Aorta (tissue), 5 donors: Measurements from ENCODE around the gene WDR20. TPM values are rescaled to one million over a fixed set of nuclear protein-coding genes. Genes with fewer than 3 reads are reported as not detected.

Experiments used
- ATAC-seq: fragments of 200-7000 bp; cut with Tn5 transposase; one replicate; pipeline ENCODE4 v1.9.1; 2022; ENCODE audit warnings: moderate library complexity; ENCODE audit not compliant: low FRiP score
- DNase-seq, 2 donors: peaks; one replicate each; pipeline ENCODE4 v3.0.0-alpha.2; 2020
- H3K27ac ChIP-seq, 2 donors: one replicate each; pipeline ENCODE4 v1.5.1; 2013; ENCODE audit warnings: low read length in 2 of 2, mild to moderate bottlenecking in 2 of 2, moderate library complexity in 2 of 2, control low read depth in 1 of 2, inconsistent platforms in 1 of 2, low read depth in 1 of 2
- H3K27me3 ChIP-seq, 2 donors: one replicate each; pipeline ENCODE4 v1.6.1; 2013; ENCODE audit warnings: control low read depth in 1 of 2, low read length in 1 of 2, mild to moderate bottlenecking in 1 of 2, moderate library complexity in 1 of 2; ENCODE audit not compliant: insufficient read depth in 2 of 2, control insufficient read depth in 1 of 2
- H3K36me3 ChIP-seq, 2 donors: one replicate each; pipeline ENCODE4 v1.6.1; 2013; ENCODE audit warnings: control low read depth in 1 of 2, low read length in 1 of 2, mild to moderate bottlenecking in 1 of 2; ENCODE audit not compliant: insufficient read depth in 2 of 2, control insufficient read depth in 1 of 2
- H3K4me1 ChIP-seq, 2 donors: one replicate each; pipeline ENCODE4 v1.6.1; 2013; ENCODE audit warnings: low read length in 2 of 2, control low read depth in 1 of 2, mild to moderate bottlenecking in 1 of 2, moderate library complexity in 1 of 2; ENCODE audit not compliant: insufficient read depth in 2 of 2, control insufficient read depth in 1 of 2
- H3K4me3 ChIP-seq, 2 donors: one replicate each; pipeline ENCODE4 v1.5.1; 2013; ENCODE audit warnings: low read length in 2 of 2, control low read depth in 1 of 2, mild to moderate bottlenecking in 1 of 2
- H3K9me3 ChIP-seq: one replicate; pipeline ENCODE4 v1.6.1; 2013; ENCODE audit warnings: mild to moderate bottlenecking, low read length; ENCODE audit not compliant: control insufficient read depth
- WGBS, 2 donors: extraction: QIAGEN DNeasy Blood & Tissue Kit; methylation state at CpG; one replicate each; pipeline ENCODE4 v1.1.7; 2013; 5-methylcytosine and 5-hydroxymethylcytosine counted together
- intact Hi-C, 2 donors: fragments of 100-400 bp; cut with DNase I; formaldehyde crosslinking; loops; one replicate each; pipeline versions ENCODE4 v1.14.2 to v1.15.0; 2022
- polyA plus RNA-seq, 2 donors: library from polyadenylated mRNA; stranded (reverse); fragments of 200-250 nt; gene quantifications; one replicate each; pipeline ENCODE4 v1.2.3, GENCODE V29; 2013
- total RNA-seq, 2 donors: library from RNA; stranded (reverse); fragmentation: NEBNext Ultra II Directional; extraction: Animal tissue kit (Norgen Biotek cat#: 25700); gene quantifications; one replicate each; pipeline ENCODE4 v1.2.1, GENCODE V29; 2021
- donor health status: healthy with polysubstance abuse.
- donor health status: Bipolar disorder and iron deficiency.
- donor health status: DM: no; HTN: no; CAD: no.
- donor health status: DM: no; HTN: no; CAD: no.
- donor health status: DM: yes; HTN: yes; CAD: no.

The WDR20 gene
- total and polyA plus RNA-seq, 4 donors: 6.6 to 35.0 (median 21.3) TPM

DNA sequence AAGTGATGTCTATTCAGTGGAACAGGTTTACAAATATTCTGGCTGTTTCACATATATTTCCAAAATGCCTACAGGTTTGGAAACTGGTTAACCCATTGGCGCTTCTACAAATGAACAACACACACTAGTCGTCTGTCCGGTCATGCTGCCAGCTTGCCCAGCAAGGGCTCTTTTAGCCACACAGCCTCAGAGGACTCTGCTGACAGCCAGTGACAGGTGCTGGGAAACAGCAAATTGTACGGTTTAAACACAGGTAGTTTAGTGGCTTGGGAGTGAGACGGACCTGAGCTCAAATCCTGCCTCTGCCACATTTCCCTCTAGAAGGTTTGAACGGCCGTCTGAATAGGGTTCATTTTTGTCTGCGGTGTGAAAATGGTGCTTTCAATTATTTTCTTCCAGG is 111.5 kb downstream of the WDR20 start:
- intact Hi-C loops: no loop called here

DNA sequence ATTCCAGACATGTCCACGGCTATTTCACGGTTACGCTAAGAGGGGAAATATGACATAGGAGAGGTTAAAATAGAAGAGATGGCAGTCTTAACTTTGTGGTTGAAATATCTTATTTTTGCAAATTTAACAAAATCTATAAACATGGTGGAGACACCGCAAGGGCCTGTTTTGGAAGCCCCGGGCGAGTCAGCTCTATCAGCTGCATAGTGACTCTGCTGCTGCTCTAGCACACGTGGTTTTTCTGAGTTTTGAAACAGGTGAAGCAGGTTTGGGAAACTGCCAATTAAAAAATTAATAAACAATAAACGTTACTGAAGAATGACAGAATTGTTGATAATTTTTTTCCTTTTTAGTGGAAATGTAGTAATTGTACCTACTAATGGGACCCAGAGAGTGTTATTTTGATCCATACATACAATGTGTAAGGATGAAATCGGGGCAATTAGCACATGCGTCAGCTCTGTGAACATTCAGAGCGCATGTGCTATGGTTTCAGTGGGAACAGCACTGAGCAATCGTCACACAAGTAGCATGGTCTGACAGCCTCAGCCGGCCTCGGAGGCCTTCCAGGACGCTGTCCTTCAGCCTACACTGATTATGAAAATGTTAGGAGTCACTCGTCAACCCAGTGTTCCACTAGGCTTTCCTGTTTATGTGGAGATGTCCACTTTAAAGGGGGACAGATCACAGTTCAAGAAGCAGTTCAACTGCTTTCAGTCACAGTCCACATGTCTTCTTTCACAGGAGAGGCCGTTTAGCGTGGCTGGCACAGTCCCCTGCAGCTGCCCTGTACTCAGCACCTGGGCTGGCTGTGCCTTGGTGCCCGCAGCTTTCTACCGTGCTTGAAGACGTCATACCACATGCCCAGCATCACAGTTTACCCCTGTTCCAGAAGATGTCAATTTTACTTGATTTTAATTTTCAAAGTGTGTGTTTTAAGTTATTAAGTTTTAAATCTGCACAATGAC is 113.4 kb downstream of the WDR20 start:
- ATAC-seq (no peak), DNase-seq (no peak)
- 92 to 94% methylated on average over 21 of the region's 21 CpGs for WGBS, 2 donors
- H3K27me3 ChIP-seq: no peaks in the 10 kb centered on the region
- intact Hi-C loops: no loop called here
- H3K4me3 ChIP-seq: no peak overlapping the region
- H3K27ac ChIP-seq: no peak overlapping the region
- no peaks in the 10 kb centered on the region for H3K9me3 ChIP-seq
- no peaks in the 10 kb centered on the region for H3K36me3 ChIP-seq
- no peaks in the 10 kb centered on the region for H3K4me1 ChIP-seq

More for the DNA sequence above, 111.5 kb downstream of the WDR20 start:
- DNase-seq (no peak), ATAC-seq (no peak)
- 95 to 96% methylated on average over 8 of the region's 8 CpGs for WGBS, 2 donors
- no peak overlapping the region for H3K27ac ChIP-seq
- no peaks in the 10 kb centered on the region for H3K9me3 ChIP-seq
- H3K36me3 ChIP-seq: no peaks in the 10 kb centered on the region
- no peaks in the 10 kb centered on the region for H3K27me3 ChIP-seq
- no peaks in the 10 kb centered on the region for H3K4me1 ChIP-seq
- H3K4me3 ChIP-seq: no peak overlapping the region

DNA sequence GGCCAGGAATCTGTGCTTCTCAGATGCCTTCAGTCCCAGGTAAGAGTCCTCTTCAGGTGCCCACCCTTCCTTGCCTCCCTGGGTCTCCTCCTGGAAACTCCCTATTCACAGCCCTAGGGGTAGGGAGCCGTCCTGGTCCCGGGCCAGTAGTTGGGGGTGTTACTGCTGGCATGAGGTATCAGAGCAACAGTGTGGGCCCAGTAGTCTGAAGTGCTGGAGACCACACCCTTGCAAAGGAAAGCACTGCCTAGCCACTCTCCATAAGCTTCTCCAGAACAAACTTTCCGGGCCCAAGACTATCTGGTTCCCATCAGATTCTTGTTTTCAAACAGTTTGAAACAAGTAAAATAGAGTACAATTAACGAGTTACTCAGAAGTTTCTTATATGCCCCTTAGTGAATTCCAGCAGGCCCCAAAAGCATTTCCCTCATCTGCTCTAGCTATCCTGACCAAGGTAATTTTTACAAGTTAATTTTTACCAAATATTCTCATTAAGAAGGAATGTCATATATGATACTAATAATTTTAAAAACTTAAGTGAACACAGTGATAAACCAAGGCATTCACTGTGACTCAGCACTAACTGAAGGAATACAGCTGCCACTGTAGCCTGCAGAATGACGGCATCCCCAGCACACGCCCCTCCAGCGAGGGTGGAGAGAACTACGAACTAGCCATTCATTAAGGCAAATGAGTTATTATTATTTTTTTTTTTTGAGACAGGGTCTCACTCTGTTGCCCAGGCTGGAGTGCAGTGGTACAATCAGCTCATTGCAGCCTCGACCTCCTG is 115.9 kb downstream of the WDR20 start:
- H3K4me3 ChIP-seq: no peak overlapping the region
- no peak overlapping the region for H3K27ac ChIP-seq
- no peaks in the 10 kb centered on the region for H3K4me1 ChIP-seq
- WGBS, 2 donors: 79 to 82% methylated on average over 9 of the region's 9 CpGs
- H3K27me3 ChIP-seq: no peaks in the 10 kb centered on the region
- no peak for ATAC-seq
- H3K36me3 ChIP-seq: no peaks in the 10 kb centered on the region
- intact Hi-C loops: no loop called here
- H3K9me3 ChIP-seq: no peaks in the 10 kb centered on the region
- DNase-seq: peak in 1 of 2 donors; percentile 59

DNA sequence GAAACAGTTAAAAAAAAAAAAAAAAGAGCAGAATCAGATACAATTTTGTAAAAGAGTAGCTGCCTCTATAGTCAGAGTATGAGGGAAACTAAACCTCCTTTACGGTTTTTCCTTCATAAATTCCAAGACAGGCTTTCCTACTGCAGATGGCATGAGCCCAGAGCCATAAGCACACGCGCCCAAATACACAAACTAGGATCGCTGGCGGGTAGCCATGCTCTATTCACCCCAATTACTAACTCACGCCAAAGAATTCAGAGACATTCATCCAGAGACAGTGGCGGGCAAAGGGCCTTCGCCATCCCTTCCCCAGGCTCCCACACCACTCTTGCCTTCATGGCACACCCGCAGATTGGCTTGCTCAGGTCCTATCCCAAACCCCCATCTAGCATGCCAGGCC is 117.0 kb downstream of the WDR20 start:
- 12 to 31% methylated on average over 9 of the region's 9 CpGs for WGBS, 2 donors
- no peaks in the 10 kb centered on the region for H3K27me3 ChIP-seq
- no peaks in the 10 kb centered on the region for H3K36me3 ChIP-seq
- ATAC-seq: no peak
- H3K4me3 ChIP-seq: no peak overlapping the region
- H3K27ac ChIP-seq: no peak overlapping the region
- DNase-seq: peak in 1 of 2 donors; percentile 32
- no peaks in the 10 kb centered on the region for H3K9me3 ChIP-seq
- intact Hi-C loops: no loop called here
- H3K4me1 ChIP-seq: no peaks in the 10 kb centered on the region

DNA sequence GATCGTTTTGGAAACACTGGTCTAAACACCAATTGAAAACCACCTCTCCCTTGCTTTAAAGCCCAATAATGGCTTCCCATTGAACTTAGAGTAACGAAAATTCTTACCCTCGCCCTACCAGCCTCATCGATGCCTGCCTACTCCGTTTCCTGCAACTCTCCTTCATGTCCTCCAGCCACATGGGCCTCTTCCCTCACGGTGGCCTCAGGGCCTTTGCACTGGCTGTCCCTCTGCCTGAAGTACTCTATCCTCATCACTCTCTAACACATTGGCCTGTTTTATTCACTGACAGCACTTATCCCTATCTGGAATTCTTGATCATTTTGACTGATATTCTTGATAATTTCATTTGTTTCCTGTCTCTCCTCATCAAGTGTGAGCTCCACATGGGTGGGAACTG is 118.4 kb downstream of the WDR20 start:
- intact Hi-C loops: no loop called here
- Histone ChIP-seq H3K27ac (no peak overlapping the region), H3K4me3 (no peak overlapping the region), H3K9me3 (no peaks in the 10 kb centered on the region), H3K27me3 (no peaks in the 10 kb centered on the region), H3K4me1 (no peaks in the 10 kb centered on the region), H3K36me3 (no peaks in the 10 kb centered on the region)
- ATAC-seq (no peak), DNase-seq (no peak)
- WGBS, 2 donors: 94 to 98% methylated on average over 6 of the region's 6 CpGs

Other genes starting within 250 kb of the WDR20 start
- gene DYNC1H1, start 175.3 kb upstream of the WDR20 start, total RNA-seq: 100 to 1,000 TPM; 451 to 481 TPM
- 100 to 1,000 TPM in 1 of 2 donors, 10 to 100 TPM in 1; 26.5 to 151 TPM for gene DYNC1H1, start 175.3 kb upstream of the WDR20 start, polyA plus RNA-seq
- 100 to 1,000 TPM; 254 to 379 TPM for gene HSP90AA1, start 52.9 kb upstream of the WDR20 start, total RNA-seq
- 100 to 1,000 TPM; 189 to 272 TPM for gene HSP90AA1, start 52.9 kb upstream of the WDR20 start, polyA plus RNA-seq
- gene MOK, start 165.3 kb downstream of the WDR20 start, total RNA-seq: 10 to 100 TPM in 1 of 2 donors, 1 to 10 TPM in 1; 10.0 to 16.4 TPM
- 10 to 100 TPM; 10.8 to 28.3 TPM for gene MOK, start 165.3 kb downstream of the WDR20 start, polyA plus RNA-seq
- gene ZNF839, start 179.8 kb downstream of the WDR20 start, total RNA-seq: 10 to 100 TPM in 1 of 2 donors, 1 to 10 TPM in 1; 7.7 to 13.1 TPM
- gene ZNF839, start 179.8 kb downstream of the WDR20 start, polyA plus RNA-seq: 1 to 10 TPM; 6.0 to 8.4 TPM
- 10 to 100 TPM; 25.9 to 30.8 TPM for gene CINP, start 223.0 kb downstream of the WDR20 start, total RNA-seq
- gene CINP, start 223.0 kb downstream of the WDR20 start, polyA plus RNA-seq: 10 to 100 TPM; 21.2 to 25.9 TPM
- 10 to 100 TPM; 32.2 to 32.5 TPM for gene TECPR2, start 223.0 kb downstream of the WDR20 start, total RNA-seq
- gene TECPR2, start 223.0 kb downstream of the WDR20 start, polyA plus RNA-seq: 1 to 10 TPM; 3.5 to 5.5 TPM